ENCODE results near the gene SOD2.
"Not testable (repeated sequence)": the region's sequence is repeated elsewhere in the genome, so short reads cannot be mapped to it uniquely, and the experiment has no call there.

DNA sequence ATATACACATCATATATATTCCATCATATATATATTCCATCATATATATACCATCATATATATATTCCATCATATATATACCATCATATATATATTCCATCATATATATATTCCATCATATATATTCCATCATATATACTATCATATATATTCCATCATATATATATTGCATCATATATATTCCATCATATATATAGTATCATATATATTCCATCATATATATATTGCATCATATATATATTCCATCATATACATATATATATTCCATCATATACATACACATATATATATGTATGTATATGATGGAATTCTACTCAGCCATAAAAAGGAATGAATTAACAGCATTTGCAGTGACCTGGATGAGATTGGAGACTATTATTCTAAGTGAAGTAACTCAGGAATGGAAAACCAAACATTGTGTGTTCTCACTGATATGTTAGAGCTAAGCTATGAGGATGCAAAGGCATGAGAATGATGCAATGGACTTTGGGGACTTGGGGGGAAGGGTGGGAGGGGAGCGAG is 29.6 kb downstream of the SOD2 start:
- TF ChIP-seq, protein P1, sequence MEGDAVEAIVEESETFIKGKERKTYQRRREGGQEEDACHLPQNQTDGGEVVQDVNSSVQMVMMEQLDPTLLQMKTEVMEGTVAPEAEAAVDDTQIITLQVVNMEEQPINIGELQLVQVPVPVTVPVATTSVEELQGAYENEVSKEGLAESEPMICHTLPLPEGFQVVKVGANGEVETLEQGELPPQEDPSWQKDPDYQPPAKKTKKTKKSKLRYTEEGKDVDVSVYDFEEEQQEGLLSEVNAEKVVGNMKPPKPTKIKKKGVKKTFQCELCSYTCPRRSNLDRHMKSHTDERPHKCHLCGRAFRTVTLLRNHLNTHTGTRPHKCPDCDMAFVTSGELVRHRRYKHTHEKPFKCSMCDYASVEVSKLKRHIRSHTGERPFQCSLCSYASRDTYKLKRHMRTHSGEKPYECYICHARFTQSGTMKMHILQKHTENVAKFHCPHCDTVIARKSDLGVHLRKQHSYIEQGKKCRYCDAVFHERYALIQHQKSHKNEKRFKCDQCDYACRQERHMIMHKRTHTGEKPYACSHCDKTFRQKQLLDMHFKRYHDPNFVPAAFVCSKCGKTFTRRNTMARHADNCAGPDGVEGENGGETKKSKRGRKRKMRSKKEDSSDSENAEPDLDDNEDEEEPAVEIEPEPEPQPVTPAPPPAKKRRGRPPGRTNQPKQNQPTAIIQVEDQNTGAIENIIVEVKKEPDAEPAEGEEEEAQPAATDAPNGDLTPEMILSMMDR (IDR thresholded peaks at IDR 0.05; ENCODE audit: insufficient read depth, low read length): not testable (repeated sequence)
- TF ChIP-seq GABPA, POLR2AphosphoS5 (IDR thresholded peaks at IDR 0.05; ENCODE audit: low read depth): not testable (repeated sequence)
- TF ChIP-seq, protein P2, sequence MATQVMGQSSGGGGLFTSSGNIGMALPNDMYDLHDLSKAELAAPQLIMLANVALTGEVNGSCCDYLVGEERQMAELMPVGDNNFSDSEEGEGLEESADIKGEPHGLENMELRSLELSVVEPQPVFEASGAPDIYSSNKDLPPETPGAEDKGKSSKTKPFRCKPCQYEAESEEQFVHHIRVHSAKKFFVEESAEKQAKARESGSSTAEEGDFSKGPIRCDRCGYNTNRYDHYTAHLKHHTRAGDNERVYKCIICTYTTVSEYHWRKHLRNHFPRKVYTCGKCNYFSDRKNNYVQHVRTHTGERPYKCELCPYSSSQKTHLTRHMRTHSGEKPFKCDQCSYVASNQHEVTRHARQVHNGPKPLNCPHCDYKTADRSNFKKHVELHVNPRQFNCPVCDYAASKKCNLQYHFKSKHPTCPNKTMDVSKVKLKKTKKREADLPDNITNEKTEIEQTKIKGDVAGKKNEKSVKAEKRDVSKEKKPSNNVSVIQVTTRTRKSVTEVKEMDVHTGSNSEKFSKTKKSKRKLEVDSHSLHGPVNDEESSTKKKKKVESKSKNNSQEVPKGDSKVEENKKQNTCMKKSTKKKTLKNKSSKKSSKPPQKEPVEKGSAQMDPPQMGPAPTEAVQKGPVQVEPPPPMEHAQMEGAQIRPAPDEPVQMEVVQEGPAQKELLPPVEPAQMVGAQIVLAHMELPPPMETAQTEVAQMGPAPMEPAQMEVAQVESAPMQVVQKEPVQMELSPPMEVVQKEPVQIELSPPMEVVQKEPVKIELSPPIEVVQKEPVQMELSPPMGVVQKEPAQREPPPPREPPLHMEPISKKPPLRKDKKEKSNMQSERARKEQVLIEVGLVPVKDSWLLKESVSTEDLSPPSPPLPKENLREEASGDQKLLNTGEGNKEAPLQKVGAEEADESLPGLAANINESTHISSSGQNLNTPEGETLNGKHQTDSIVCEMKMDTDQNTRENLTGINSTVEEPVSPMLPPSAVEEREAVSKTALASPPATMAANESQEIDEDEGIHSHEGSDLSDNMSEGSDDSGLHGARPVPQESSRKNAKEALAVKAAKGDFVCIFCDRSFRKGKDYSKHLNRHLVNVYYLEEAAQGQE (IDR thresholded peaks at IDR 0.05; ENCODE audit: insufficient replicate concordance, low read depth): not testable (repeated sequence)
